ENCODE data around the gene MAPKAP1. TPM values are rescaled to one million over a fixed set of nuclear protein-coding genes. Genes with fewer than 3 reads are reported as not detected.
A peak's percentile ranks its signal among the peaks of the same experiment; 100 is the strongest.

Gene MAPKAP1
- polyA plus RNA-seq, 3 donors, result 39.9 to 57.5 (median 44.1) TPM

DNA sequence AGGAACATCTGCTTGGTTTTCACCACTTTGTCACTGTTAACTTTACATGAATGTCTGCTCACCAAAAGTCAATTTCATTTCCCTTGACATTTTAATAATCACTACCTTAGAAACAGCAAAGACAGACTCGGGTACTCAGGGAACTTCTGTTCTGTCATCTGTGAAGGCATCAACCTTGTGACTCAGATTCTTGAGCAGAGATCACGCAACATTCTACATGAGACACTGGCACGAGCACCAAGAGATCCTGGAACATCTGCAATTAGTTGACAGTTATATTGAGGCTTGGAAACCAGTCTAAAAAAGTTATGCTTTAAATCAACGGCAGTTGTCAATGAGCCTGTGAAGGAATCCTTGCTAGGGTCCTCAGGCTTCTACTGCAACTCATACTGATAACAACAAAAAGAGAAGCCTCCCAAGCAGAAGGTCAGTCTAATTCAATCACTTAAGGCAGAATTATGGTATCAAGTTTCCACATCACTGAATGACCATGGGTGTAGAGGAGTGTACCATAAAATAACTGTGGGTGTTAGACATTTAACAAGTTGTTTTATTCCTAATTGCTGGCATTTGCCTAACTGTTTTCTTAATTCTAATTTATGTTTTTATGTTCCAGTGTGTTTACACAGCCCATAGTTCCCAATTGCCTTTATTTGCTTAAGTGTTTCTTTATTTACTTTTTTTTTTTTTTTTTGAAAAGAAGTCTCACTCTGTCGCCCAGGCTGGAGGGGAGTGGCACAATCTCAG, 36.8 kb upstream of the MAPKAP1 start:
- H3K4me2 ChIP-seq (replicated peaks; ENCODE audit: extremely low read depth, low read length, poor library complexity, severe bottlenecking), result no peak overlapping the region
- peak in 1 of 3 donors; percentile 17 for DNase-seq
- no peaks in the 10 kb centered on the region for H3K27me3 ChIP-seq (ENCODE audit: control insufficient read depth in 2 of 2, insufficient read depth in 2 of 2, low read length in 2 of 2)
- no peaks in the 10 kb centered on the region for H3K9me3 ChIP-seq (replicated peaks in 1 of 2; ENCODE audit: control insufficient read depth in 1 of 2, insufficient read depth in 1 of 2, low read length in 2 of 2)
- intact Hi-C loops (cut with micrococcal nuclease), result loop anchor here in 1 of 2 donors (10.0 kb wide), 1 partner anchor 189 kb away; no protein-coding TSS in a partner anchor
- H3K4me1 Mint-ChIP-seq, result peaks cover 10% of the 10 kb centered on the region
- 87% methylated on average over 3 of the region's 5 CpGs for WGBS (ENCODE audit: insufficient coverage)
- H3K27me3 Mint-ChIP-seq (ENCODE audit: low read depth in 3 of 3), result peaks cover 1 to 2% (median 1%) of the 10 kb centered on the region in 3 donors
- no peak overlapping the region for H3K9ac ChIP-seq (ENCODE audit: insufficient read depth, low read length, poor library complexity, severe bottlenecking)
- peaks cover 0 to 5% (median 0%) of the 10 kb centered on the region in 7 donors for H3K9me3 Mint-ChIP-seq
- no peaks in the 10 kb centered on the region for H3K36me3 Mint-ChIP-seq
- H3K4me3 ChIP-seq (replicated peaks in 1 of 3; ENCODE audit: low read depth in 2 of 3, low read length in 3 of 3), result no peak overlapping the region
- TF ChIP-seq, protein P1, sequence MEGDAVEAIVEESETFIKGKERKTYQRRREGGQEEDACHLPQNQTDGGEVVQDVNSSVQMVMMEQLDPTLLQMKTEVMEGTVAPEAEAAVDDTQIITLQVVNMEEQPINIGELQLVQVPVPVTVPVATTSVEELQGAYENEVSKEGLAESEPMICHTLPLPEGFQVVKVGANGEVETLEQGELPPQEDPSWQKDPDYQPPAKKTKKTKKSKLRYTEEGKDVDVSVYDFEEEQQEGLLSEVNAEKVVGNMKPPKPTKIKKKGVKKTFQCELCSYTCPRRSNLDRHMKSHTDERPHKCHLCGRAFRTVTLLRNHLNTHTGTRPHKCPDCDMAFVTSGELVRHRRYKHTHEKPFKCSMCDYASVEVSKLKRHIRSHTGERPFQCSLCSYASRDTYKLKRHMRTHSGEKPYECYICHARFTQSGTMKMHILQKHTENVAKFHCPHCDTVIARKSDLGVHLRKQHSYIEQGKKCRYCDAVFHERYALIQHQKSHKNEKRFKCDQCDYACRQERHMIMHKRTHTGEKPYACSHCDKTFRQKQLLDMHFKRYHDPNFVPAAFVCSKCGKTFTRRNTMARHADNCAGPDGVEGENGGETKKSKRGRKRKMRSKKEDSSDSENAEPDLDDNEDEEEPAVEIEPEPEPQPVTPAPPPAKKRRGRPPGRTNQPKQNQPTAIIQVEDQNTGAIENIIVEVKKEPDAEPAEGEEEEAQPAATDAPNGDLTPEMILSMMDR (IDR thresholded peaks at IDR 0.05), result no peak
- no peaks in the 10 kb centered on the region for H4K20me1 ChIP-seq (ENCODE audit: insufficient read depth, low read length)
- H3K27ac Mint-ChIP-seq, result no peak overlapping the region
- no peak overlapping the region for H3K4me3 Mint-ChIP-seq
- no peak overlapping the region for H3K27ac ChIP-seq (ENCODE audit: low read depth in 1 of 2, low read length in 2 of 2)
- H3K79me2 ChIP-seq (ENCODE audit: insufficient read depth, low read length), result peaks cover 11% of the 10 kb centered on the region
- no peaks in the 10 kb centered on the region for H3K36me3 ChIP-seq (replicated peaks in 1 of 2; ENCODE audit: control insufficient read depth in 1 of 2, insufficient read depth in 2 of 2, low read length in 2 of 2)
- peaks cover 9 to 17% of the 10 kb centered on the region in 2 donors for H3K4me1 ChIP-seq (ENCODE audit: control insufficient read depth in 1 of 2, insufficient read depth in 2 of 2, low read length in 2 of 2)
- no peak overlapping the region for H2AFZ ChIP-seq (ENCODE audit: insufficient read depth, low read depth, low read length, poor library complexity, severe bottlenecking)

DNA sequence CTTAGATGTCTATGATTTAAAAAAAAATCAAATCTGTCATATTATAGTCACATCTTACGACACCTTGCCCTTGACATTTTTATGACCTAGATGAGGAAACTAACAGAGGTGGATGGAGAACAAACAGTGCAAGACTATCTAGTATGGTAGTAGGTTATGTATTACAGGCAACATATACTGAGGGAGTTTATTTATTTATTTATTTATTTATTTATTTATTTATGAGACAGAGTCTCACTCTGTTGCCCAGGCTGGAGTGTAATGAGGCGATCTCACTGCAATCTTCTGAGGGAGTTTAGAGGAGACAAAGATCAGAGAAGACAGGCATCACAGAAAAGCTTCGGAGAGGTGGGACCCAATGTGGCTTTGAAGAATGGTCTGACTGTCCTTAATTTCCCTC, 35.6 kb upstream of the MAPKAP1 start:
- Histone ChIP-seq H3K9me3 (replicated peaks in 1 of 2; ENCODE audit: control insufficient read depth in 1 of 2, insufficient read depth in 1 of 2, low read length in 2 of 2) (no peaks in the 10 kb centered on the region), H3K79me2 (ENCODE audit: insufficient read depth, low read length) (no peaks in the 10 kb centered on the region), H3K27ac (ENCODE audit: low read depth in 1 of 2, low read length in 2 of 2) (no peak overlapping the region), H3K36me3 (replicated peaks in 1 of 2; ENCODE audit: control insufficient read depth in 1 of 2, insufficient read depth in 2 of 2, low read length in 2 of 2) (no peaks in the 10 kb centered on the region), H3K4me3 (replicated peaks in 1 of 3; ENCODE audit: low read depth in 2 of 3, low read length in 3 of 3) (no peak overlapping the region), H2AFZ (ENCODE audit: insufficient read depth, low read depth, low read length, poor library complexity, severe bottlenecking) (no peak overlapping the region), H3K4me1 (ENCODE audit: control insufficient read depth in 1 of 2, insufficient read depth in 2 of 2, low read length in 2 of 2) (peaks cover 9 to 13% of the 10 kb centered on the region in 2 donors), H3K9ac (ENCODE audit: insufficient read depth, low read length, poor library complexity, severe bottlenecking) (no peak overlapping the region), H3K4me2 (replicated peaks; ENCODE audit: extremely low read depth, low read length, poor library complexity, severe bottlenecking) (no peak overlapping the region), H3K27me3 (ENCODE audit: control insufficient read depth in 2 of 2, insufficient read depth in 2 of 2, low read length in 2 of 2) (no peaks in the 10 kb centered on the region), H4K20me1 (ENCODE audit: insufficient read depth, low read length) (no peaks in the 10 kb centered on the region)
- Mint-ChIP-seq H3K9me3 (peaks cover 0 to 5% (median 0%) of the 10 kb centered on the region in 7 donors), H3K27ac (no peak overlapping the region), H3K4me3 (no peak overlapping the region), H3K4me1 (peaks cover 9% of the 10 kb centered on the region), H3K27me3 (ENCODE audit: low read depth in 3 of 3) (peaks cover 1 to 5% (median 3%) of the 10 kb centered on the region in 3 donors), H3K36me3 (no peaks in the 10 kb centered on the region)
- TF ChIP-seq, protein P1 (IDR thresholded peaks at IDR 0.05), result no peak
- WGBS (ENCODE audit: insufficient coverage), result no CpG with 5 or more reads among the region's 3 CpGs
- no peak for DNase-seq
- intact Hi-C loops (cut with micrococcal nuclease), result loop anchor here in 1 of 2 donors (10.0 kb wide), 1 partner anchor 188 kb away; no protein-coding TSS in a partner anchor
